Hematopoietic multipotent progenitor cell treated with erythropoietin and hydrocortisone succinate and interleukin-3 and kit ligand, for 4 days (in vitro differentiated cells): Measurements from ENCODE around the gene LAIR2.
"Not testable (repeated sequence)": the region's sequence is repeated elsewhere in the genome, so short reads cannot be mapped to it uniquely, and the experiment has no call there.

Experiments used
- DNase-seq: peaks from one replicate; pipeline ENCODE4 v3.0.0-alpha.2; 2015

The LAIR2 gene

DNA sequence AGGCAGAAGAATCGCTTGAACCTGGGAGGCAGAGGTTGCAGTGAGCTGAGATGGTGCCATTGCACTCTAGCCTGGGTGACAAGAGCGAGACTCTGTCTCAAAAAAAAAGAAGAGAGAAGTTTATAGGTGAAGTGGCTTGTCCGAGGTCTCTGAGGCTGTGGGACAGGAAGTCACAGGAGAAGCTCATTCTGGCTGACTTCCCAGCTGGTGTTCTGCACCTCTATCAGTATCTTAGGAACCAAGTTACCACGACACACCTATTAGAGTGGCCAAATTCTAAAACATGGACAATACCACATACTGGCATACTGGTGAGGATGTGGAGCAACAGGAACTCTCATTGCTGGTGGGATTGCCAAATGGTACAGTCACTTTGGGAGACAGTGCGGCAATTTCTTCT, 7.3 kb upstream of the LAIR2 start:
- not testable (repeated sequence) for DNase-seq

DNA sequence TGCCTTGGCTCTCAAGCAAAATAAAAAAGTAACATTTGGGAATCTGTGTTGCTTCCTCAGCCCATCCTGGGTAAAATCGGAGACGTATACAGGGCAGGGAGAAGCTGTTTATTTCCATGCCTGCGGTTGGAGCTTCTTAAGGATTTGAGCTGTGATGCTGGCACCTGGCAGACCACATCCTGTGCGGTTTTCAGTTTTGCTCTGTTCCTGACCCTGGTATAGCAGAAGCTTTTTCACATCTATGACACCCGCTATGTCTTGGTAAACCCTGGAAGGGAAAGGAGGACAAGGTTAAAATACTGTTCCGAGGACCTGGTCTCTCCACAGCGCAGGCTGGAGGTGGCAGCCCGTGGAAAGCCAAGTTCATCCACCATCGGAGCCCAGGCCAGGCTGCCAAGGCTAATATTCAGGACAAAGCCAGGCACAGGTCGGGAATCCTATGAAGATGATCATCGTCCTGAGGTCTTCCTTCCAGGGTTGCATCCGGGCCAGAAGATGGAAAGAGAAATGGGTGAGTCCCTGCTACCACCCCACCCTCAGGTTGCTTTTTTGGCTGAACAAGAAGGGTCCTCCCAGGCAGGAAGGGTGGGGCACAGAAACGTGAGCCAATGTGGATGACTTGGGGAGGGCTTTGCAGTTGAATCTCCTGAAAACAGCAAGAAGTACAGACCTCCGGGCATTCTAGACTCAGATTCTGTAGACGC, 4.7 kb upstream of the LAIR2 start:
- not testable (repeated sequence) for DNase-seq

DNA sequence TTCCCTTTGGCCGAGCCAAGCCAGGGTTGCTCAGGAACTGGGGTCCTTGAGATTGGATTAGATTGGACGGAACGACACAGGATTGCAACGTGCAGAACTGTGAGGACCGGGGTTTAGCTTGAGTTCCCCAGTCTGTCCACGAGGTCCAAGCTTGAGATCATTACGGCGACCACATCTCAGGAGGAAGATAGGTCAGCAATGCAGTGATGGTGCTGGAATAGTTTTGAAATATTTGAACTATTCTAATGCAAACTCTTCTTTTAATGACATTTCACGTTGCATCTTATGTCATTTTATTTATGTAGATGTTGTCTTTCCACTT, 4.2 kb upstream of the LAIR2 start:
- not testable (repeated sequence) for DNase-seq

DNA sequence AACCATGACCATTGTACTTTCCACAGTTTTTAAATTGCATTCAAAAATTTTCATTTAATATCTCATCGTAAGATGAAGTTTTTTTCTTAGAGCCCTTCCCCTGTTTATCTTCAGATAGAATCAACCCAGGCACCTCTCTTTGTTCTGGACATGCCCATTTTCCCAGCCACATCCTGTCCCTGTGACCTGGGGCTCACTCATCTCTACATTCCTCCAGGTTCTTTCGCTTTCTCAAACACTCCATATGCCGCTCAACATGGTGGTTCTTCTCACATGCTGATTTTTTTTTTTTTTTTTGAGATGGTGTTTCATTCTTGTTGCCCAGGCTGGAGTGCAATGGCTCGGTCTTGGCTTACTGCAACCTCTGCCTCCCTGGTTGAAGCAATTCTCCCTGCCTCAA, 2.9 kb downstream of the LAIR2 start:
- not testable (repeated sequence) for DNase-seq

DNA sequence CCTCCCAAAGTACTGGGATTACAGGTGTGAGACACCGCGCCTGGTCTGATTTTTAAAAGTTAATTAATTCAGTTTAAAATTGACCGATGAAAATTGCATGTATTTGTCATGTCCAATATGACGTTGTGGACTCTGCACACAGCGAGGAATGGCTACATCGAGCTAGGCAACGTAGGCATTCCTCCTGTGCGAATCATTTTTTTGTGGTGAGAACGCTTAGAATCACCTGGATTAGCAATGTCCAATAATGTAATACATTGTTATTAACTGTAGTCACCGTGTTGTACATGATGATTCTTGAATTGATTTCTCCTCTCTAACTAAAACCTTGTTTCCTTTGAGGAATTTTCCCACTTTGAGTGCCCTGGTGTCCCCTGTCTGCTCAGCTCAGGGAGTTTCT, 3.4 kb downstream of the LAIR2 start:
- no peak for DNase-seq

DNA sequence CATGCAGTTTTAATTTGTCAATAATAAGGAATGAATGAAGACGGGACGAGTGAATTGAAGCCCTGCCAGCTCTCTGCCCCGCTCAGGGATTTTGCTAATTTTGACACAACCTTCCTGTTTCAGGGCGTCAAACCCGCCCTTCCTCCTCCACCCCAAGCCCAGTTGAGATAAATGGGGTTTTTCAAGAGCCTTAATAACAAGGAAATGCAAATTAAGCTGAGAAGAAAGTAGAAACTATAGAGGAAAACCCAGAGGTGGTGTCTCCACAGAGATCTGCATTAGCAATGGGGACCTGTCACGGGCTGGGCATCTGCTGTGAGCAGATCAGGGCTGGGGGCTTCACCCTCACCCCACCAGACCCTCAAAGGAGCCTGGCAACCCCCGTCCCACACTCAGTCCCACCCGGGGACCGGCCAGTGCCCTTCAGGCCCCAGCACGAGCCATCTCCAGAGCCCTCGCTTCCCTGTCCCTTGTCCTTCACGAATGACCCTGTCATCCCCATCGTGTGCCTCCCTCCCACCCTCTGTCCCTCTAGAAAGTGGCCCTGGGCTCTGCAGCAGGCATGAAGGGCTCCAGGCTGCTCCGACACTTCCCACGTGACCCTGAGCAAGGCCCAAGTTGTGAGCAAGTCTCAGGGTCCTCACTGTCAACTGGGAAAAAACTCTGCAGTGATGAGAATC, 4.5 kb downstream of the LAIR2 start:
- DNase-seq, result not testable (repeated sequence)

DNA sequence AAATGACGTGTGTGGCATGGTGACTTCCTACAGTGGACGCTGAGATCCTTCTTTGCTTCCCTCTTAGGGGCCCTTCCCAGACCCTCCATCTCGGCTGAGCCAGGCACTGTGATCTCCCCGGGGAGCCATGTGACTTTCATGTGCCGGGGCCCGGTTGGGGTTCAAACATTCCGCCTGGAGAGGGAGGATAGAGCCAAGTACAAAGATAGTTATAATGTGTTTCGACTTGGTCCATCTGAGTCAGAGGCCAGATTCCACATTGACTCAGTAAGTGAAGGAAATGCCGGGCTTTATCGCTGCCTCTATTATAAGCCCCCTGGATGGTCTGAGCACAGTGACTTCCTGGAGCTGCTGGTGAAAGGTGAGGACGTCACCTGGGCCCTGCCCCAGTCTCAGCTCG, 5.2 kb downstream of the LAIR2 start:
- no peak for DNase-seq

DNA sequence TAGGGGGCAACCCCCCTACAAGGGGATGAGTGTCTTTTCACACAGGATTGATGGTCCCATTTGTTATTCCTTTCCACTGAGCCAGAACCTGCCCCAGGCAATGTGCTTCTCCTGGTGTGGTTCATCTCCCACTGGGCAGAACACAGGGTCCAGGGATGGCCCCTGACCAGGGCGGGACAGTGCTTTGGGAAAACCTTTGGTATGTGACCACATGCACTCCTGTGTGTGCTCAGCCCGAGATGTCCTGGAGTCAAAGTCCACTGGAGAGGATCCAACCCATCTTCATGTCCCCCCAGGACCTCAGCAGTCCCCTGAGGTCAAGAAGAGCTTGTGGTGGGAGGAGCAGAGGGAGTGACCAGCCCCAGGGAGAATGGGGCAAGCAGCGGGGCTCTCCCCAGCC, 5.9 kb downstream of the LAIR2 start:
- not testable (repeated sequence) for DNase-seq

DNA sequence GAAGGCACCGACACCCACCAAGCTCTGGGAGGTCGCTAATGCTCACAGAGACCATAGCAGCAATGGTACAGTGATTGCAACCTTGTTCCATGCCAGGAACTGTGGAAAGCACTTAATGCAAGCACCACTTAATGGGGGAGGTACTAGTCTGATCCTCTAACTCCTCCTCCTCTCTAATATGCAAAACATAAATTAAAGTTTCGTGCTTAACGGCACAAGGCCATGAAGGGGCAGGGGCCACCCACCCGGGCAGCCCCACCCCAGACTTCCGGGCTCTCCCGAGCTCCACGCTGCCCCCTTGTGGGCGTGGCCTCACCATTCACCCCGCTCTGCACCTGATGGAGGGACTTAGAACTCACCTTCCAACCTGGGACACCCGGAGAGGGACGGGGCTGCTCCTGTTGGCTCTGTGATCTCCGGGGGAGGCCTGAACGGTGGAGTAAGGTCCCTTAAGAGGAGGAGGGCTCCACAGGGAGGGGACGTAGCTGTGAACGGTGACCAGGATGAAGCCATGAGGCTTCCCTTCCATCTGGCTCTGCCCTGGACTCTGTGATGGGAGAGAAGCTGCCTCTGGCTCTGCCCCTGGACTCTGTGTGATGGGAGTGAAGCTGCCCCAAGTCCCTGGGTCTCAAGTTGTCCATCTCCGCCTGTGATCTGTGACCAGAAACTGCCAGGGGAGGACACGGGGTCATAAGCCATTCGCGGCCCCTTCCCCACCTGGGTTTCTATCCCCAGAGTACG, 6.7 kb downstream of the LAIR2 start:
- not testable (repeated sequence) for DNase-seq

DNA sequence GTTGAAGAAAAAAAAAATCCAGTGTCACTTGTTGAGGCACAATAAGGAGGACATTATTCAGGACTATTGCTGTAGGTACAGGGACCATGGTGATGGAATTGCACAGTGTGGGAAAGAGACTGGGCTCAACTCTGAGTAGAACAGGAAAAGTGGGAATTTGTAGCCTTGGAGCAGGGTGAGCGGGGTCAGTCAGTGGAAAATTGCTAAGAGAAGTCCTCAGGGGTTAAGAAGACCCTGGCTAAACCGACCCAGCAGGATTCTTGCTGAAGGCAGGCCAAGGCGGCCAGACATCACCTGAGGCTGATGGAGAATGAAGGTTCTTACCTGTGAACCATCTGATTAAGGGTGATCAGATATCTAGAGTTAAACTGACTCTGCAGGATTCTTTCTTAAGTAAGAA, 12.5 kb downstream of the LAIR2 start:
- DNase-seq, result no peak

DNA sequence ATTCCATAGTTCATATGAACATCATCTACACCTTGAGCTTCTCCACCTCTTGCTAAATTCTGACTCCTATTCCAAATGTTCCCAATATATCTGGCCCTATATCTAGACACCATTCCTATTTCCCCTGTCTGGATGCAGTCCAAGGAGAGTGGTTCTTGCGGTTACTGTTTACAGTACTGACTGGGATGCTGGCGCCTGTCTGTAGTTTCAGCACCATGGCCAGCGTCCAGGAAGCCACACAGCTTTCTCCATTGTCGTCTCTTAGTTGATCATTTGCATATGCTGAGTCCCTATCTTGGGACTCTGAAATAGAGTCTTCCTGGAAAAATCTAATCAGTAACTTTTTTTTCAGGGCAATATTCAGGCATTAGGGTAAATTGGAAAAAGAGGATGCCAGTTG, 14.9 kb downstream of the LAIR2 start:
- DNase-seq, result peak; percentile 88

DNA sequence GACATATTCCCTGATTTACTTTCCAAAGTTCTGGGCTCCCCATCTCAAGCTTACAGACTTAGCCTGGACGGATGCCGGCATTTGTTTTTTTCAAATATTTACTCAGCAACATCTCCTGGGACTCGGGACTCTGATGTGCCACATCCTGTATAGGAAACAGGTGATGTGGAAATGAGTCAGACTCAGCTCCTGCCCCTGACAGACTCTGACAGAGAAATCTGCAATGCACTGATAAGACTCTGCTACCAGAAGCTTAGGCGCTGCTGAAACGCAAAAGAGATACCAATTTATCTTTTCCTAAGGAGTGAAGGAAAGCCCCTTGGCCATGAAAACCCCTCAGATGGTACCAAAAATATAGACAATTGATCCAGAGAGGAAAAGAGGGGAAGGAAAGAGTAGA, 16.2 kb downstream of the LAIR2 start:
- DNase-seq, result peak; percentile 63

DNA sequence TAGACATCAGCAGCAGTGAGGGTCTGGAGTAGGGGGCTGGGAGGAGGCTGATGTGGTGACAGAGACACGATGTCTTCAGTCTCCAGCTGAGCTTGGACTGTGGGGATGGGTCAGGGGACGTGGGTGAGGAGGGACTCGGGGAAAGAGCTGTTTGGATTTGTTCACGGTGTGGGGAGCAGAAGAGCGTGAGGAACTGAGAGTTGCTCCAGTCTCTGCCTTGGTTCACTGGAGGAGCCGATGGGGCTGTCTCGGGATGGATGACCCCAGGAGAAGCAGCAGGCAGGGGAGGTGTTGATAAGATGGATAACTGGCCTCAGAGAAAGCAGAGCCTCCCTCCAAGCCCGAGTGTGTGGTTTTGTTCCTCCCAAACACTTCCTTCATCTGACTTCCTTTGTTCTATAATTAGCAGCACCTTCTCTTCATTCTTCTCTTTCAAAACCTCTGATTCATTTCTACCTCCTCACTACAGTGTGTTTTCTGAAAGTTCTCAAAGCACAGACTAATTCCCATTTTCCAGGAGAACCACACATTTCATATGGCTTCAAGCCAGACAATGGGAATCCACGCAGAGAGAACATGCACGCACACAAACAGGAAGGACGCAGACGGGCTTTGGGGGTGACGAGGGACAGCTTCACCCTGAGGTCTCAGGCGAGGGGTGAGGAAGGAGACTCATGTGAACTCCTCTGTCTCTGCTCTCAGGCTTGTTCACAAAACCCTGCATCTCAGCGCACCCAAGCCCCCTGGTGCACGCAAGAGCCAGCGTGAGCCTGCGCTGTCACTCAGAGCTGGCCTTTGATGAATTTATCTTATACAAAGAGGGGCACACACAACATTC, 18.6 kb downstream of the LAIR2 start:
- DNase-seq, result peak; percentile 11

DNA sequence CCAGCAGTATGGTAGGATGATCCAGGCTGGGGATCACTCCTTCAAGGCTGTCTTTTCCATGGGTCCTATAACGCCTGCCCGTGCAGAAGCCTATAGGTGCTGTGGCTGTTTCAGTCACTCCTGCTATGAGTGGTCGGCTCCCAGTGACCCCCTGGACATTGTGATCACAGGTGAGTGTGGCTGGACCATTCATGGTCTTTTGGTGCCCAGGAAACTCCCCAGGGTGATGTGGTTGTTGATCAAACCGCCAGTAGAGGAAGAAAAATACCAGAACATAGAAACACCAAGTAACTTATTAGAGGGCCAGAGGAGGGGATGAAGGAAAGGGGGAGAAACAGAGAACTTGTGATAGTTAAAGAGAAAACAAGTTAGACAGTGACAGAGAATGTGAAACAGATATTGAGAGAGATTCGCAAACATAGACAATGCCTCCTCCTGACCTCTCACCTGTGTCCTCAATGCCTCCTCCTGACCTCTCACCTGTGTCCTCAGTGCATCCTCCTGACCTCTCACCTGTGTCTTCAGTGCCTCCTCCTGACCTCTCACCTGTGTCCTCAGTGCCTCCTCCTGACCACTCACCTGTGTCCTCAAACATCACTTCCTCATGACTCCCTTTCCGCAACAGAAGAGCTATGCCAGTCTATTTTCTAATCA, 19.4 kb downstream of the LAIR2 start:
- no peak for DNase-seq

DNA sequence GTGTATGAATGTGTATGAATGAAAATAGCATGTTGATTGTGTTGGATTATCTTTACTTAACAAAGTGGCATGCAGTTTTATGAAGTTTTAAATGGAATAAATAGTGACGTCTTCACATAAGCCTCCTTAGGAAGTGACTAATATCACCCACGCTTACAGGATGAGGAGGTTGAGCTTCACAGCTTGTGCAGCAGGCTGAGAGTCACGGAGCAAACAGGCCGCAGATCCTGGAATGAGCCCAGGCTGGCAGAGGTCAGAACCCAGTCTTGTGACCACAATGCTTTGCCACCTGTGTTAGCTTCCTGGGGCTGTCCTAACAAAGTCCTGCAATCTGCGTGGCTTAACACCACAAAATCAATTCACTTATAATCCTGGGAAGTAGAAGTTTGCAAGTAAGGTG, 20.8 kb downstream of the LAIR2 start:
- DNase-seq, result peak; percentile 28

DNA sequence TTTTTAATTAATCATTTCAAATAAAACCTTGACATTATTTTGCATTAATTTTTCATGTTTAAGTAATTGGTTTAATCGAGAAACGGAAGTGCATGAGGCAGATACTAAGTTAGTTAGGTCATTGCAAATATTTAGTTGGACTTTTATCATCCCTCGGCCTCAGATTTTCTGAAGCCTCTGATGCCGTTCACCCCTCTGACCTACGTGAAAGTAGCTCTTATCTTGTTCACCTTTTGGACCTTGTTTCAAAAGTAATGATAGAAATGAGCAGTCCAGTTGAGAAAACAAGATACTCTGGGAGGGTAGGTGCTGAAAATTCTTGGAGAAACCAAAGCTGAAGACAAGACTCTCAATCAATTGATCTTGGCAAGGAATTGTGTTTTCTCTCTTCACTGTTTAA, 23.0 kb downstream of the LAIR2 start:
- DNase-seq, result no peak

DNA sequence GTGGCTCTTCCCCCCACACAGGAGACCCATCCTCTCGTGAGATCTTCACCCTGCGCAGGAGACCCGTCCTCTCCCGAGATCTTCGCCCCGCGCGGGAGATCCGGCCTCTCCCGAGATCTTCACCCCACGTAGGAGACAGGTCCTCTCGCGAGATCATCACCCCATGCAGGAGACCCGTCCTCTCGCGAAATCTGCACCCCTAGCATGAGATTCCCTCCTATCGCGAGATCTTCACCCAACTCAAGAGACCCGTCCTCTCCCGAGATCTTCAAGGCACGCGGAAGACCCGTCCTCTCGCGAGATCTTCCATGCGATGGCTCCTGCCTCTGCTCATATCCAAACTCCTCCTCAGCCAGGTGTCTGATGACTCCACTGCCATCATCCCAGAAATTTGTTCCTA, 24.3 kb downstream of the LAIR2 start:
- no peak for DNase-seq

DNA sequence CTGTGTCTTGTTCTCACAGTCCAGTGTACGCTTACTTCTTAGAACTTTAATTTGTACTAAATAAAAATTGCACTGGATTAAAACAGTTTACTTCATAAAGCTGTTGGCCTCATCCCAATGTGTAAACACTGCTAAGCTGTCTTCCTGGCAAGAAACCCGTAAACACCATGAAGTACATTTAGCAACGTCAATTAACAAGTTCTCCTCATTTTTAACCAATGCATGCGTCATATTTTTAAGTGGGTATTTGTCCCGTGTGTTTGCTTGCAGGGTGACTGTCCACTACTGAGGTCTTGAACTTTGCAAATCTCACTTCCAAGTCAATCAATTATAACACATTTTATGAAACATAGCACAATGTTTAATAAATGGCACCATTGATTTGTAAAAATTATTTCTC, 28.2 kb downstream of the LAIR2 start:
- no peak for DNase-seq

DNA sequence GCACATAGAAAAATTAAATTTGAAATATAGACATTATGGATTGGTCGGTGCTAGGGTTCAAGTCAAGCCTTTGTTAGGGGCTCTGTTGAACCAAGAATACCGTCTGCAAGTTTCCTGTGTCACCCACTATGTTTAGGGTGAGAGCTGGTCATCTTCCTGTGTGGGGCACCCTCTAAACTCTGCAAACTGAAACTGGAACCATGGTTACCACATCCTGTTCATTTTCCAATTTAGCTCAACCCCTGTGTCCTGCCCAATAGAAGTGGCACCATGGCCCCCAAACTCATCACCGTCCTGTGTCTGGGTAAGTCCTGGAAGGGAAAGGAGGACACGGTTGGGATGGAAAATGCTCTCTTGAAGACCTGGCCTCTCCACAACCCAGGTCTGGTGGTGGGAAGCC, 29.9 kb downstream of the LAIR2 start:
- no peak for DNase-seq

DNA sequence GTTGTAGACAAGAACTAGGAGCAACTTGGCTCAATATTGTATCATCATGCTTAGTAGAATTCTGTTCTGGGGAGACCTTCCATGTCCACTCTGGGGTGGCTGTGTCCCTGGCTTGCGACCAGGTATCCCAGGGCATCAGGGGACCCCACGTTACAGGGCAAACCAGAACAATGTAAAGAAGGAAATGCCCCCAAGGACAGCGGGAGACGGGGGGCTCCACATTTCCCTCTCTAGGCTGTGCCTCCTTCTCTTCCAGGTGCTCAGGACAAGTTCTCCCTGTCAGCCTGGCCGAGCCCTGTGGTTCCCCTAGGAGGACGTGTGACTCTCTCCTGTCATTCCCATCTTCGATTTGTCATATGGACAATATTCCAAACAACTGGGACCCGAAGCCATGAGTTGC, 30.8 kb downstream of the LAIR2 start:
- no peak for DNase-seq

DNA sequence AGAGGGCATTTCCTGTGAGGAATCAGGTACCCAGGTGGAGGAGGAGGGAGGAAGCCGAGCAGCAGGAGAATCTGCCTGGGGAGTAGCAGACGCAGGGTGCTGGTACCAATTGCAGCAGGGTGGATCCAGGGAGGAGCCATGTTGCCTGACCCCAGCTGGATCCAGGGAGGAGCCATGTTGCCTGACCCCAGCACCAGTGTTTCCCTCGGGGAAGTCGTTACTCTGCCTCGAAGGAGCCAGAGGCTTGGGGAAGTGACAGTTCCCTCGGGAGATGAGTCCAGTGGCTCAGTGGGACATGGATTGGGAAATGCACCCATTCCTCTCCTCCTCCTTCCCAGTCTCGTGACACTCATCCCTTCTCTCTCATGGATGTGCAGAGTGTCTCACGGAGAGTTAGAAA, 31.5 kb downstream of the LAIR2 start:
- no peak for DNase-seq

DNA sequence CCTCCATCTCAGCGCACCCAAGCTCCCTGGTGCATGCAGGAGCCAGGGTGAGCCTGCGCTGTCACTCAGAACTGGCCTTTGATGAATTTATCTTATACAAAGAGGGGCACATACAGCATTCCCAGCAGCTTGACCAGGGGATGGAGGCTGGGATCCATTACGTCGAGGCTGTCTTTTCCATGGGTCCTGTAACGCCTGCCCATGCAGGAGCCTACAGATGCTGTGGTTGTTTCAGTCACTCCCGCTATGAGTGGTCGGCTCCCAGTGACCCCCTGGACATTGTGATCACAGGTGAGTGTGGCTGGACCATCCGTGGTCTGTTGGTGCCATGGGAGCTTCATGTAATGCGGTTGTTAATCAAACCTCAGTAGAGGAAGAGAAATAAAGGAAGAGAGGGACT, 33.0 kb downstream of the LAIR2 start:
- no peak for DNase-seq

DNA sequence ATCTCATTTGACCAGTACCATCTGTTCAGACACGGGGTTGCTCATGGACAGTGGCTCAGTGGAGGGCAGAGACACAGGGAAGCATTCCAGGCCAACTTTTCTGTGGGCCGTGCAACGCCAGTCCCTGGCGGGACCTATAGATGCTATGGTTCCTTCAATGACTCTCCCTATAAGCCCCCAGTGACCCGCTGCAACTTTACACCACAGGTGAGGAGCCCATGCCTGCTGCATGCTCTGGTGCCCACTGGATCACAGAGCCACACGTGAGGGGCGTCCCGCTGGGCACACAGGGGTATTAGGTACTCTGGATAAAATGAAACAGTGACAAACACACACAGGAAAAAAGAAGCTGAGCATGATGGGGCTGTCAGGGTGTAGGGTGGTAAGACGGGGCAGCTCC, 34.3 kb downstream of the LAIR2 start:
- no peak for DNase-seq
